CD4-positive, alpha-beta T cell (primary cell): ENCODE results near the gene MAP3K19. TPM values are rescaled to one million over a fixed set of nuclear protein-coding genes. Genes with fewer than 3 reads are reported as not detected.

ENCODE experiments used
- ATAC-seq: fragments of 200-7000 bp; cut with Tn5 transposase; one replicate; pipeline ENCODE4 v1.10.0; 2022; ENCODE audit warnings: mild to moderate bottlenecking; ENCODE audit not compliant: poor library complexity
- CTCF ChIA-PET: fragments of 350-600 bp; sonication (Branson Sonifier 250); formaldehyde crosslinking; loops from one replicate; lab custom pipeline; 2021; ENCODE audit warnings: antibody characterized with exemption, inconsistent platforms; lab: Charles Lee
- POLR2A ChIA-PET: fragments of 350-600 bp; sonication (Branson Sonifier 250); formaldehyde crosslinking; loops from one replicate; lab custom pipeline; 2021; ENCODE audit warnings: antibody characterized with exemption, inconsistent platforms; lab: Charles Lee
- DNase-seq, 14 experiments: peaks; one replicate each; pipeline ENCODE4 v3.0.0-alpha.2; 2013 to 2020; ENCODE audit warnings: mixed read lengths in 2 of 14
- H3K27ac ChIP-seq, 2 donors: one replicate each; pipeline versions ENCODE4 v1.5.1 to v1.7.0; 2013; ENCODE audit warnings: low read length in 2 of 2, low read depth in 1 of 2, mild to moderate bottlenecking in 1 of 2
- H3K27me3 ChIP-seq, 2 experiments: 1 replicate in 1 of 2; 2 replicates in 1 of 2; pipeline versions ENCODE4 v1.6.1 to v1.7.0; 2013; ENCODE audit warnings: low read length in 2 of 2, control low read depth in 1 of 2, mild to moderate bottlenecking in 1 of 2, moderate library complexity in 1 of 2; ENCODE audit not compliant: insufficient read depth in 2 of 2, control insufficient read depth in 1 of 2
- H3K36me3 ChIP-seq: one replicate; pipeline ENCODE4 v1.6.1; 2013; ENCODE audit warnings: low read length, control low read depth; ENCODE audit not compliant: insufficient read depth
- H3K4me1 ChIP-seq: one replicate; pipeline ENCODE4 v1.6.1; 2013; ENCODE audit warnings: low read length, control low read depth; ENCODE audit not compliant: insufficient read depth
- H3K4me3 ChIP-seq: one replicate; pipeline ENCODE4 v1.5.1; 2013; ENCODE audit warnings: mild to moderate bottlenecking, low read length, moderate library complexity
- H3K9me3 ChIP-seq, 2 experiments: 1 replicate in 1 of 2; 2 replicates in 1 of 2; pipeline versions ENCODE4 v1.6.1 to v1.7.0; 2013; ENCODE audit warnings: low read length in 2 of 2, mild to moderate bottlenecking in 2 of 2, control low read depth in 1 of 2, moderate library complexity in 1 of 2; ENCODE audit not compliant: control insufficient read depth in 1 of 2, insufficient read depth in 1 of 2
- H3K27ac Mint-ChIP-seq: one replicate; pipeline ENCODE4 v1.8.0; 2020; ENCODE audit warnings: mixed read lengths
- H3K27me3 Mint-ChIP-seq: one replicate; pipeline ENCODE4 v1.8.0; 2021; ENCODE audit warnings: mixed read lengths
- H3K36me3 Mint-ChIP-seq: one replicate; pipeline ENCODE4 v1.8.0; 2021; ENCODE audit warnings: low read depth, mixed read lengths
- H3K4me1 Mint-ChIP-seq: one replicate; pipeline ENCODE4 v1.8.0; 2021; ENCODE audit warnings: low read depth, mixed read lengths
- H3K4me3 Mint-ChIP-seq: one replicate; pipeline ENCODE4 v1.8.0; 2020; ENCODE audit warnings: mild to moderate bottlenecking, mixed read lengths
- H3K9me3 Mint-ChIP-seq: one replicate; pipeline ENCODE4 v1.8.0; 2020; ENCODE audit warnings: mixed read lengths
- intact Hi-C, 2 experiments: fragments of 100-400 bp; cut with DNase I in 1 of 2; cut with micrococcal nuclease in 1 of 2; formaldehyde crosslinking; loops; one replicate each; pipeline versions ENCODE4 v1.15.1 to v1.9.0; 2023 to 2025; cut with DNase I, micrococcal nuclease
- total RNA-seq, 174 experiments: library from RNA in 2 of 174; stranded (reverse) in 2 of 174; gene quantifications; one replicate each; pipeline ENCODE4 v1.2.3 and lab custom pipeline; 2021 to 2026
- TF ChIP-seq, protein P1 (sequence below): fragments of 200-600 bp; IDR thresholded peaks from one replicate; pipeline ENCODE4 v1.8.0; 2022; ENCODE audit warnings: antibody characterized with exemption, mild to moderate bottlenecking

The MAP3K19 gene
- total RNA-seq, 2 experiments from 2014 or later, result not detected

DNA sequence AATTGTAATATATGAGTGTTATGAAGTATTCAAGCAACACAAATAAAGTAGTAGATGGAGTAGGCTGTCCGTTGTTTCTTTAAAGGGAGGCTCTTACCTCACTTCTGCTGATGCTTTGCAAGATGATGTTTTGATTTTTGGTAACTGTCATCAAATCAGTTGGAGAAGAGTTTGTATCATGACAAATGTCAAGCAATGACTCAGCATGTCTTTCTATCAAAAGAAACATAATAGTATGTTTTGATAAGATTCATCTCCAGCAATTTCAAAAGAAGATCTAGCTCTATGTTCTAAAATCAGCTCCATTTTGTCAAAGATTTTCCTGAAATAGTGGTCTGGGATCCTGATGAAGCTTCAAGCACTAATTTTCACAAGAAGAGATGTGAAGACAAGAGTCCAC, 25.6 kb downstream of the MAP3K19 start:
- Mint-ChIP-seq H3K4me1 (no peaks in the 10 kb centered on the region), H3K36me3 (no peaks in the 10 kb centered on the region), H3K27ac (no peak overlapping the region), H3K9me3 (no peaks in the 10 kb centered on the region), H3K27me3 (no peaks in the 10 kb centered on the region), H3K4me3 (no peak overlapping the region)
- ChIA-PET CTCF (interaction anchor here (1.1 kb wide), 1 partner anchor 18 kb away, joined by 3 read pairs; no protein-coding TSS in a partner anchor), POLR2A (no interaction called here)
- intact Hi-C loops, result no loop called here
- Histone ChIP-seq H3K27me3 (no peaks in the 10 kb centered on the region), H3K27ac (no peak overlapping the region), H3K9me3 (no peaks in the 10 kb centered on the region), H3K4me1 (no peaks in the 10 kb centered on the region), H3K36me3 (no peaks in the 10 kb centered on the region), H3K4me3 (no peak overlapping the region)
- DNase-seq (no peak), ATAC-seq (no peak)
- TF ChIP-seq, protein P1, sequence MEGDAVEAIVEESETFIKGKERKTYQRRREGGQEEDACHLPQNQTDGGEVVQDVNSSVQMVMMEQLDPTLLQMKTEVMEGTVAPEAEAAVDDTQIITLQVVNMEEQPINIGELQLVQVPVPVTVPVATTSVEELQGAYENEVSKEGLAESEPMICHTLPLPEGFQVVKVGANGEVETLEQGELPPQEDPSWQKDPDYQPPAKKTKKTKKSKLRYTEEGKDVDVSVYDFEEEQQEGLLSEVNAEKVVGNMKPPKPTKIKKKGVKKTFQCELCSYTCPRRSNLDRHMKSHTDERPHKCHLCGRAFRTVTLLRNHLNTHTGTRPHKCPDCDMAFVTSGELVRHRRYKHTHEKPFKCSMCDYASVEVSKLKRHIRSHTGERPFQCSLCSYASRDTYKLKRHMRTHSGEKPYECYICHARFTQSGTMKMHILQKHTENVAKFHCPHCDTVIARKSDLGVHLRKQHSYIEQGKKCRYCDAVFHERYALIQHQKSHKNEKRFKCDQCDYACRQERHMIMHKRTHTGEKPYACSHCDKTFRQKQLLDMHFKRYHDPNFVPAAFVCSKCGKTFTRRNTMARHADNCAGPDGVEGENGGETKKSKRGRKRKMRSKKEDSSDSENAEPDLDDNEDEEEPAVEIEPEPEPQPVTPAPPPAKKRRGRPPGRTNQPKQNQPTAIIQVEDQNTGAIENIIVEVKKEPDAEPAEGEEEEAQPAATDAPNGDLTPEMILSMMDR, result no peak

GRCh38 chr2:135011633-135012032, 35.6 kb downstream of the MAP3K19 start:
- ChIA-PET POLR2A (no interaction called here), CTCF (no interaction called here)
- Mint-ChIP-seq H3K27ac (no peak overlapping the region), H3K9me3 (no peaks in the 10 kb centered on the region), H3K27me3 (no peaks in the 10 kb centered on the region), H3K36me3 (no peaks in the 10 kb centered on the region), H3K4me1 (no peaks in the 10 kb centered on the region), H3K4me3 (no peak overlapping the region)
- Histone ChIP-seq H3K36me3 (no peaks in the 10 kb centered on the region), H3K27ac (no peak overlapping the region), H3K4me1 (no peaks in the 10 kb centered on the region), H3K9me3 (no peaks in the 10 kb centered on the region), H3K27me3 (no peaks in the 10 kb centered on the region), H3K4me3 (no peak overlapping the region)
- ATAC-seq (no peak), DNase-seq (no peak)
- TF ChIP-seq, protein P1, result no peak
- intact Hi-C loops, result no loop called here

GRCh38 chr2:135010200-135010942, 36.9 kb downstream of the MAP3K19 start:
- TF ChIP-seq, protein P1, result no peak
- POLR2A ChIA-PET, result no interaction called here
- CTCF ChIA-PET, result interaction anchor here (2.1 kb wide), 1 partner anchor 700 kb away, joined by 6 read pairs; no protein-coding TSS in a partner anchor
- DNase-seq (no peak), ATAC-seq (no peak)
- no peaks in the 10 kb centered on the region for H3K4me1 Mint-ChIP-seq
- H3K36me3 ChIP-seq, result no peaks in the 10 kb centered on the region
- H3K4me3 ChIP-seq, result no peak overlapping the region
- no peak overlapping the region for H3K4me3 Mint-ChIP-seq
- no peaks in the 10 kb centered on the region for H3K36me3 Mint-ChIP-seq
- H3K27ac ChIP-seq, result no peak overlapping the region
- intact Hi-C loops, result no loop called here
- no peaks in the 10 kb centered on the region for H3K9me3 Mint-ChIP-seq
- peaks cover 8% of the 10 kb centered on the region for H3K27me3 Mint-ChIP-seq
- no peaks in the 10 kb centered on the region for H3K27me3 ChIP-seq
- H3K9me3 ChIP-seq, result no peaks in the 10 kb centered on the region
- H3K4me1 ChIP-seq, result no peaks in the 10 kb centered on the region
- H3K27ac Mint-ChIP-seq, result no peak overlapping the region
